Medulla oblongata (tissue), 1 donor: ENCODE data around the gene CDH2.

Experiments used
- DNase-seq: peaks from one replicate; pipeline ENCODE4 v3.0.0-alpha.2; 2015; ENCODE audit errors: extremely low spot score

The CDH2 gene

GRCh38 chr18:28176948-28177827 is at the start of gene CDH2:
Gene CDH2, minus strand, starts transcription at chr18:28177130. Its CDS starts 108 bp downstream, at chr18:28177022.
- peak; percentile 88 for DNase-seq

GRCh38 chr18:28212060-28212459 is 35.1 kb upstream of the CDH2 start:
- DNase-seq = no peak

- DNase-seq = no peak
Measured at GRCh38 chr18:28208712-28209265, 31.9 kb upstream of the CDH2 start.

GRCh38 chr18:28208268-28208667 is 31.3 kb upstream of the CDH2 start:
- no peak for DNase-seq

- no peak for DNase-seq
Measured at GRCh38 chr18:28204154-28204553, 27.2 kb upstream of the CDH2 start.

GRCh38 chr18:28201056-28201455 is 24.1 kb upstream of the CDH2 start:
- DNase-seq = no peak

- DNase-seq = peak; percentile 55
Measured at GRCh38 chr18:28198620-28199019, 21.7 kb upstream of the CDH2 start.

- no peak for DNase-seq
Measured at GRCh38 chr18:28193177-28193778, 16.3 kb upstream of the CDH2 start.

- no peak for DNase-seq
Measured at GRCh38 chr18:28189400-28190239, 12.7 kb upstream of the CDH2 start.

- no peak for DNase-seq
Measured at GRCh38 chr18:28185121-28185520, 8.2 kb upstream of the CDH2 start.

- no peak for DNase-seq
Measured at GRCh38 chr18:28183418-28184078, 6.6 kb upstream of the CDH2 start.

- DNase-seq = no peak
Measured at GRCh38 chr18:28181616-28182015, 4.7 kb upstream of the CDH2 start.

- DNase-seq = peak; percentile 40
Measured at GRCh38 chr18:28178720-28179119, 1.8 kb upstream of the CDH2 start.

GRCh38 chr18:28177828-28178635 is 1.1 kb upstream of the CDH2 start:
- peak; percentile 71 for DNase-seq

- no peak for DNase-seq
Measured at GRCh38 chr18:28176698-28176947, 307 bp downstream of the CDH2 start.

- DNase-seq = peak; percentile 47
Measured at GRCh38 chr18:28175930-28176697, 816 bp downstream of the CDH2 start.

- peak; percentile 41 for DNase-seq
Measured at GRCh38 chr18:28175150-28175929, 1.6 kb downstream of the CDH2 start.

- DNase-seq = no peak
Measured at GRCh38 chr18:28174181-28174905, 2.6 kb downstream of the CDH2 start.

GRCh38 chr18:28171837-28172236 is 5.1 kb downstream of the CDH2 start:
- DNase-seq = no peak
